ENCODE results near the gene SCRN3.

SCRN3 gene

GRCh38 chr2:174430066-174430465, 34.5 kb downstream of the SCRN3 start:
- no peak for DNase-seq (ENCODE audit: low read depth in 1 of 2, low spot score in 1 of 2)
- H3K27ac ChIP-seq (replicated peaks) = no peak overlapping the region
- no peak overlapping the region for H3K4me3 ChIP-seq (replicated peaks; ENCODE audit: insufficient read depth, low read length)
- no peaks in the 10 kb centered on the region for H3K27me3 ChIP-seq (ENCODE audit: insufficient read depth, poor library complexity, severe bottlenecking)
- TF ChIP-seq, protein P1, sequence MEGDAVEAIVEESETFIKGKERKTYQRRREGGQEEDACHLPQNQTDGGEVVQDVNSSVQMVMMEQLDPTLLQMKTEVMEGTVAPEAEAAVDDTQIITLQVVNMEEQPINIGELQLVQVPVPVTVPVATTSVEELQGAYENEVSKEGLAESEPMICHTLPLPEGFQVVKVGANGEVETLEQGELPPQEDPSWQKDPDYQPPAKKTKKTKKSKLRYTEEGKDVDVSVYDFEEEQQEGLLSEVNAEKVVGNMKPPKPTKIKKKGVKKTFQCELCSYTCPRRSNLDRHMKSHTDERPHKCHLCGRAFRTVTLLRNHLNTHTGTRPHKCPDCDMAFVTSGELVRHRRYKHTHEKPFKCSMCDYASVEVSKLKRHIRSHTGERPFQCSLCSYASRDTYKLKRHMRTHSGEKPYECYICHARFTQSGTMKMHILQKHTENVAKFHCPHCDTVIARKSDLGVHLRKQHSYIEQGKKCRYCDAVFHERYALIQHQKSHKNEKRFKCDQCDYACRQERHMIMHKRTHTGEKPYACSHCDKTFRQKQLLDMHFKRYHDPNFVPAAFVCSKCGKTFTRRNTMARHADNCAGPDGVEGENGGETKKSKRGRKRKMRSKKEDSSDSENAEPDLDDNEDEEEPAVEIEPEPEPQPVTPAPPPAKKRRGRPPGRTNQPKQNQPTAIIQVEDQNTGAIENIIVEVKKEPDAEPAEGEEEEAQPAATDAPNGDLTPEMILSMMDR (IDR thresholded peaks at IDR 0.05; ENCODE audit: insufficient read depth, low read length) = no peak
- TF ChIP-seq REST (IDR thresholded peaks at IDR 0.05; ENCODE audit: insufficient replicate concordance, low read depth) (no peak), SPI1 (IDR thresholded peaks at IDR 0.05; ENCODE audit: borderline replicate concordance, low read depth) (no peak), GABPA (IDR thresholded peaks at IDR 0.05; ENCODE audit: low read depth) (no peak), POLR2AphosphoS5 (IDR thresholded peaks at IDR 0.05; ENCODE audit: low read depth) (no peak)

DNA sequence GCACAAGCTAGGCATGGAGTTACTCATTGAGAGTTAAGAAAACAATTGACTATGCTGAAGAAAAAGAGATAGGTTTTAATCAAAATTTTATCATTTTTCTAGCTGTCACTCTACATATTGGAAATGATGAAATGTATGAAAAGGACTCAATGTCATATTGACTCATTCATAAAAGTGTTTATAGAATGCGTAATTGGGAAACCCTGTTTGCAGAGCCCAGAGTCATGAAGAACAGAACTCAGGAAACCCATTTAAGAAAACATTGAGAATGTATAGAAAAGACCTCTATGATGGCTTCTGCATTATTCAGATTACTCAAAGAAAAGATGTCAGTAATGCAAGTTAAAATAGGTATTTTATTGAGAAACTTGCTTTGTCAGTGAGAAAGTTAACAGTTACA, 36.4 kb downstream of the SCRN3 start:
- Histone ChIP-seq H3K27me3 (ENCODE audit: insufficient read depth, poor library complexity, severe bottlenecking) (no peaks in the 10 kb centered on the region), H3K27ac (replicated peaks) (no peak overlapping the region), H3K4me3 (replicated peaks; ENCODE audit: insufficient read depth, low read length) (no peak overlapping the region)
- TF ChIP-seq SPI1 (IDR thresholded peaks at IDR 0.05; ENCODE audit: borderline replicate concordance, low read depth) = no peak
- TF ChIP-seq, protein P1 (IDR thresholded peaks at IDR 0.05; ENCODE audit: insufficient read depth, low read length) = no peak
- no peak for TF ChIP-seq GABPA (IDR thresholded peaks at IDR 0.05; ENCODE audit: low read depth)
- TF ChIP-seq REST (IDR thresholded peaks at IDR 0.05; ENCODE audit: insufficient replicate concordance, low read depth) = no peak
- no peak for TF ChIP-seq POLR2AphosphoS5 (IDR thresholded peaks at IDR 0.05; ENCODE audit: low read depth)
- DNase-seq (ENCODE audit: low read depth in 1 of 2, low spot score in 1 of 2) = no peak

DNA sequence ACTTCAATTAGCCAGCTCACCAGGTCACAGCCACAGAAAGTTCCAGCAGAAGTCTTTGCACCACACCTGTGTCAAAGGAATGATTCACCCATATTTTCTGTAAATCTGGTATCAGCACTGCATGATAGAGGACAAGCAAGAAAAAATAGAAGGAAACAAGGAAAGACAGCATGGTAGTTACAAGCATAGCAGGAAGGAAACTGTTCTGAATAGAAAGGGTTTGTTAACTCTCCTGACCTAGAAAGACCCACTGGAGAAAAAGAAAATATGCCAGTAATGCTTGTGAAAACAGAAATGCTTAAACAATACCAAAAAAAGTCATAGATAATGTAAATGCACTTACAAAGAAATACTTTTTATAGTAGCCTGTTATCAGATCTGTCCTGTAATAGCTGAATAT, 40.8 kb downstream of the SCRN3 start:
- no peak overlapping the region for H3K27ac ChIP-seq (replicated peaks)
- TF ChIP-seq, protein P1 (IDR thresholded peaks at IDR 0.05; ENCODE audit: insufficient read depth, low read length) = no peak
- no peak for TF ChIP-seq REST (IDR thresholded peaks at IDR 0.05; ENCODE audit: insufficient replicate concordance, low read depth)
- H3K4me3 ChIP-seq (replicated peaks; ENCODE audit: insufficient read depth, low read length) = no peak overlapping the region
- no peak for DNase-seq (ENCODE audit: low read depth in 1 of 2, low spot score in 1 of 2)
- H3K27me3 ChIP-seq (ENCODE audit: insufficient read depth, poor library complexity, severe bottlenecking) = no peaks in the 10 kb centered on the region

Measured in HL-60 (cell line).